H4 (cell line): ENCODE data around the gene NFKBIE. TPM values are rescaled to one million over a fixed set of nuclear protein-coding genes. Genes with fewer than 3 reads are reported as not detected.
A peak's percentile ranks its signal among the peaks of the same experiment; 100 is the strongest.

Experiments used
- DNase-seq: peaks from one replicate; pipeline ENCODE4 v3.0.0-alpha.2; 2015; ENCODE audit warnings: low spot score
- total RNA-seq: library from RNA; depleted of rRNA; stranded (reverse); fragments of >200 nt; shearing (Covaris generic); gene quantifications from 2 replicates; pipeline ENCODE4 v1.2.3, GENCODE V29; 2014

The NFKBIE gene
- total RNA-seq, 1 experiment from 2014 or later, result 12.4 TPM

DNA sequence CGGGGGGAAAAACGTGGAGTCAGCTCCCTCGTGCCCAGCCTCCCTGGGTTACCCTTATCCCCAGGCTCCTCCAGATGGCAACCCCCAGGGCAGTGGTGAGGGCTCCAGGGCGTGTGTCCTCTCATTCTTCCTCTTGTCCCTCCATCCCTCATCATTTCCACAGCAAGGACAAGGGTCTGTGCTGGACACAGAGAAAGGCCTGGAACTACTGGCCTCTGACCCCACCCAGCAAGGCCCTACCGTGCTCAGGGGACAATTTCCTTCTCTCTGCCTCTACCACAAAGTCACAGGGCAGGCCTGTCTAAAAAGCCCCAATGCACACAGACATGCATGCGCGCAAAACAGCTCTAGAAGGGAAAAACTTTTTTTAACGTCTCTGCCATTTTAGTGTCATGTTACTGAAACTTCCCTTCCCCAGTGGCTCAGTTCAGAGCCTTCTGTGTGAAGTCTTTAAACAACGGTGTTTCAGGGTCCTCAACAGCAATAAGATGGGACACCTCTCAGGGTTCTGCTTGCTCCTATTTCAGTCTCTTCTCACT lies 7.0 kb downstream of the NFKBIE start:
- DNase-seq, result no peak

GRCh38 chr6:44257753-44258324 lies 7.5 kb downstream of the NFKBIE start:
- DNase-seq, result no peak

DNA sequence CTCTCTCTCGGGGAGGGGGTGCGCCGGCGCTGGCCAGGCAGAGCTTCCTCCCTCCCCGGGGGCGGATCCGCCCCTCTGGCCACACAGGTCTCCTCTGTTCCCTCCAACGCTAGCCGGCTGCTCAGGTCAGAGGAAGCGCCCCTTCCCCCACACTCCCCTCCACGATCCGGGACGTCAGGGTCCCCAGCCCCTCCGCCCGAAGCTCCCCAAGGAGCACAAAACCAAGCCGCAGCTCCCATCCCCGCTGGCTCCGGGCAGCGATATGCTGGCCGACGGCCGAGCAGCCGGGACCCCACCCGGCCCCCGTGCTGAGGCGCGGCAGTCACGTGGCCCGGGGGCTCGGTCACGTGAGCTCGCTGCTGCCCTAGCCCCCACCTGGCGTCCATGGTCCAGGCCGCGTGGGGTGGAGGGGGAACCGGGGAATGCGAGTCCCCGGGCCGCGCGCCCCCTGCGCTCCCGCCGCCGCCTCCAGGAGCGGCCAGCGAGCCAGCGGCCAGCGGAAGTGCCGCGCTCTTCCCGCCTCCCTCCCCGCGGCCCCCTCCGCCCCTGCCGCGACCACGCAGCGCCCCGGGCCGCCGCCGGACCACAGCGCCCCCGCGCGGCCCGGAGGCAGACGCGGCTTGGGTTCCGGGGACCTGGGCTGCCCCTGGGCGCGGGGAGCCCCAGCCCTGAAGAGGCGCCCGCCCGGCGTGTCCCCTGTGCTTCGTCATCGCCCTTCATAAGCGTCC lies 8.2 kb downstream of the NFKBIE start, which contains the start of gene SLC35B2:
SLC35B2 (minus strand) TSS at position 504 of the 728 bp plus-strand sequence; CDS start at position 386, 118 bp downstream.
- peak; percentile 71 for DNase-seq

DNA sequence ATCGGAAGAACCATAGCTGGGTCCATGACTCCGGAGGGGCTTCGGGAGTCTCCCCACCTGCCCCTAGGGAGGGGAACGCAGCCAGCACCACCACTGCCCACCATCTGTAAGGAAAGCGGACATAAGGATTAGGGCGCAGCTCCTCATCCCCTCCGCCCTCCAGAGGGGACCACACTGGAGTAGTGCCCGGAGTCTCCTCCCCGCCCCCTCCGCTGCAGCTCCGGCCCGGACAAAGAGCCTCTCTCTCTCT lies 8.7 kb downstream of the NFKBIE start:
- no peak for DNase-seq

GRCh38 chr6:44255871-44256774 lies 9.2 kb downstream of the NFKBIE start:
- no peak for DNase-seq

DNA sequence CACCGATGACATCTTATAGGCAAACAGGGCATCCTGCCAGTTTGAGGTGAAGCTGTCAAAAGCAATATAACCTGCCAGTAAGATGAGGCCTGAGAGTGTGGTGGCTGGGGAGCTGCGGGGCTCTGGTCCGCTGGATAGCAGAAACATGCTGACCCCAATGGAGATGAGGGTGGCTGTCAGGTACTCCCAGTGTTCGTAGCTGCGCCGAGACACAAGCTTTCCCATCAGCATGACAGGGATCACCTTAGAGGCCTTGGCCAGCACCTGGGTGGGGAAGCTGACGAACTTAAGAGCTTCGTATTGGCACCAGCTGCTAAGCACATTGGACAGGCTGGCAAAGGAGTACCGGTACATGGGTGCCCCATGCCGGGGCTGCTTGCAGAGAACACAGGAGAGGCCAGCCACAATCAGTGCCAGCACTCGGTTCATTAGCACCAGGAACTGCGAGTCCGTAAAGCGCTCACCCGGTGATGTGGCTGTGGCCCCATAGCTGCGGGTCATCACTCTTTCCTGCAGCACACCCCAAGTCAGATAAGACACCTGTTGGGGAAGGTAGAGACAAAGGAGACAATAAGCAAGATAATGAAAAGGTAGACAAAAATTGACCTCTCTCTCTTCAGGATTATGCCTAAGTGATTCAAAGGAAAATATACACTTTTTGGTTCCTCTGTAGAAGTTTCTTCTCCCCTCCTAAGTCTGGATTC lies 10.1 kb downstream of the NFKBIE start:
- DNase-seq, result no peak

DNA sequence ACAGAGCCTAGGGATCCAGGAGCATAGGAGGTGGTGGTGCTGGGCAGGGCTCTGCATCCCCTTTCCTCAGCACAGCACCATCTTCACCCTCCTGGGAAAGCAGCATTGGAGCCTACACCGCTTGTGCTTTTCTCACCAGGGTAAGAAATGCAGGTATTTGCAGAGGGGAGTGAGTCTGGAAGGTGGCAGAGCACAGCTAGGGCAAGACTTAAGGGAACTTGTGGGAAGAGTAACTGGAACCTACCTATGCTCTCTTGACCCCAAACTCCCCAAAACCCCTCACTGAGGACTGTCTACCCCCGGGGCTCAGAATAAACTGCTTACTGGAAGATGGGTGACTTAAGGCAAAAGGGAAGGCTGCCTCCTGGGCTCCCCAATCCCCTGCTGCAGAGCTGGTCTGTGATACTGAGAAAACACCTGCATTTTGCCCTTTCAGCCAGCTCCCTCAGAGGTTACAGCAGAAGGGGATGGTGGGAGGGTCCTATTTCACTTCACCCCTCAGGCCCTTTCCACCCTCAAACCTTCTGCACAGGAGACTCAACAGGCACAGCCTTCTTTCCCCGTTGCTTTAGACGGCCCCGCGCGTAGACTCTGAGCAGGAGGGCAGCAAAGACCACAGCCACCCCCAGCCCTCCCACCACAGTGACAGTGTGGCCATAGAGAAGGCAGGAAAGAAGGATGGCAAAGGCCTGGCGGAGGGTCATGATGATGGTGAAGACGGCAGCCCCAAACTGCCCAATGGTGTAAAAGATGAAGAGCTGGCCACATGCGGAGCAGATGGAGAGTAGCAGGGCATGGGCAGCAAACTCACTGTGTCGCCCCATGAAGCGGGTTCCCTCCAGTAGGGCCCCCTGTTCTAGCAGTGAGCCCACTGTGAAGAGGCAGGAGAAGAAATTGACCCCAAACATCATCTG lies 10.9 kb downstream of the NFKBIE start:
- no peak for DNase-seq

DNA sequence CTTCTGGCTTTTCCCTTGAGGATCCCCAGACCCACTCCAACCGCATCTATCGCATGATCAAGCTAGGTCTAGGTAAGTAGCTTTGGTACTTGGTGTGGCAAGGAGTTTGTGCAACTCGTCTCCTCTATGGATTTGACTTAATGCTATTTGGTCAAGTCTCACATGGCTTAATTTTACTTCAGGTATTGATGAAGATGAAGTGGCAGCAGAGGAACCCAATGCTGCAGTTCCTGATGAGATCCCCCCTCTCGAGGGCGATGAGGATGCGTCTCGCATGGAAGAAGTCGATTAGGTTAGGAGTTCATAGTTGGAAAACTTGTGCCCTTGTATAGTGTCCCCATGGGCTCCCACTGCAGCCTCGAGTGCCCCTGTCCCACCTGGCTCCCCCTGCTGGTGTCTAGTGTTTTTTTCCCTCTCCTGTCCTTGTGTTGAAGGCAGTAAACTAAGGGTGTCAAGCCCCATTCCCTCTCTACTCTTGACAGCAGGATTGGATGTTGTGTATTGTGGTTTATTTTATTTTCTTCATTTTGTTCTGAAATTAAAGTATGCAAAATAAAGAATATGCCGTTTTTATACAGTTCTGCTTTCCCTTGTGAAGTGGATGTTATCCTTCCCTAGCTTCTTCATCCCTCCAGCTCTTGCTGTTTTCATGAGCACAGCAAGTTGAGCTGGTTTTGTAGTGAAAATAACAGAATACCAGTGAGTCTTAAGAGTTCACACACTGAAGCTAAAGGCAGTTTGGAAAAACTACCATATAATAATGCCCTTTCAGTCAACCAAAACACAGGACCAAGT lies 11.8 kb downstream of the NFKBIE start:
- peak; percentile 60 for DNase-seq

DNA sequence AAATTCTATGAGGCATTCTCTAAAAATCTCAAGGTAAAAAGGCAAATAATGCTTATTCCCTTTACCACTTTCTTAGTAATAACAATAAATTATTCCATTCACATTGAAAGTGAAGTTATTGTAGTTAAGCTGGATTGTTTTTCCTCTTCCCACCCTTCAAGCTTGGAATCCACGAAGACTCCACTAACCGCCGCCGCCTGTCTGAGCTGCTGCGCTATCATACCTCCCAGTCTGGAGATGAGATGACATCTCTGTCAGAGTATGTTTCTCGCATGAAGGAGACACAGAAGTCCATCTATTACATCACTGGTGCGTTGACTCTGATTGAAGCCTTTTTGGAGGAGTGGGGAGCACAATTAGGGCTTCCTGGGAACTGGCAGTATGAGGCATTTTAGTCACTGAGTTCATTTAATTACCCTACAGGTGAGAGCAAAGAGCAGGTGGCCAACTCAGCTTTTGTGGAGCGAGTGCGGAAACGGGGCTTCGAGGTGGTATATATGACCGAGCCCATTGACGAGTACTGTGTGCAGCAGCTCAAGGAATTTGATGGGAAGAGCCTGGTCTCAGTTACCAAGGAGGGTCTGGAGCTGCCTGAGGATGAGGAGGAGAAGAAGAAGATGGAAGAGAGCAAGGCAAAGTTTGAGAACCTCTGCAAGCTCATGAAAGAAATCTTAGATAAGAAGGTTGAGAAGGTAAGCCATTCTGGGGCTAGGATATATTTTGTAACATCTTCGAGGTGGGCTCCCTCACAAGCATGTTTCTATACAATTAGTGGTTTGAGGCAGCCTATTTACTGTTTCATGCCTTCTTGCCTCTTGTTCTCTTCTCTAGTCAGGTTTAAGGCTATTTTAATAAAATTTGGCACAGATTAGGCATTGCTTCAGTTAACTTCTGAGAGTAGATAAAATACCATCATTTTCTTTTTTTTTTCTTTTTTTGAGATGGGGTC lies 13.5 kb downstream of the NFKBIE start:
- no peak for DNase-seq

- no peak for DNase-seq
These were observed 14.6 kb downstream of the NFKBIE start for GRCh38 chr6:44250718-44251123.

GRCh38 chr6:44250067-44250717 lies 15.2 kb downstream of the NFKBIE start:
- no peak for DNase-seq

DNA sequence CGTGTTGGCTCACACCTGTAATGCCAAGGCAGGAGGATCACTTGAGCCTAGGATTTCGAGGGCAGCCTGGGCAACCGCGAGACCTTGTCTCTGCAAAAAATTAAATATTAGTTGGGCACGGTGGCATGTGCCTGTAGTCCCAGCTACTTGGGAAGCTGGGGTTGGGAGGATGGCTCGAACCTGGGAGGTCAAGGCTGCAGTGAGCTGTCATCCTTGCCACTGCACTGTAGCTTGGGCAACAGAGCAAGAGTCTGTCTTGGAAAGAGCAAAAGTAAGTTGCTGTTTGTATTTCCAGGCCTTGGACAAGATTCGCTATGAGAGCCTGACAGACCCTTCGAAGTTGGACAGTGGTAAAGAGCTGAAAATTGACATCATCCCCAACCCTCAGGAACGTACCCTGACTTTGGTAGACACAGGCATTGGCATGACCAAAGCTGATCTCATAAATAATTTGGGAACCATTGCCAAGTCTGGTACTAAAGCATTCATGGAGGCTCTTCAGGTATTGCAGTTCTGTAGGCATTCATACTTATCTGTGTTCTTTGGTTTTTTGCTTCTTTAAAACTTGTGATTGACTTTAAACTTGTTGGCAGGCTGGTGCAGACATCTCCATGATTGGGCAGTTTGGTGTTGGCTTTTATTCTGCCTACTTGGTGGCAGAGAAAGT lies 16.1 kb downstream of the NFKBIE start:
- no peak for DNase-seq

DNA sequence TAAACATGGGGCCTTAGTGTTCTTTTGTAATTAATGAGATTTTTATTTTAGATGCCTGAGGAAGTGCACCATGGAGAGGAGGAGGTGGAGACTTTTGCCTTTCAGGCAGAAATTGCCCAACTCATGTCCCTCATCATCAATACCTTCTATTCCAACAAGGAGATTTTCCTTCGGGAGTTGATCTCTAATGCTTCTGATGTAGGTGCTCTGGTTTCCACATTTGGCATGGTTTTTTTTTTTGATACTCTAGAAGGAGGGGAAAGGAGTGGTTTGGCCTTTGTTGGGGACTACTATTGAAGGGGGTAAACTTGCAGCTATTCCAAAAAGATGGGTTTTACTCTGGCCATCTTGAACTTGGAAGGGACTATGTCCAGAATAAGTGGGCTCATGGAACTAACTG lies 16.8 kb downstream of the NFKBIE start:
- no peak for DNase-seq

DNA sequence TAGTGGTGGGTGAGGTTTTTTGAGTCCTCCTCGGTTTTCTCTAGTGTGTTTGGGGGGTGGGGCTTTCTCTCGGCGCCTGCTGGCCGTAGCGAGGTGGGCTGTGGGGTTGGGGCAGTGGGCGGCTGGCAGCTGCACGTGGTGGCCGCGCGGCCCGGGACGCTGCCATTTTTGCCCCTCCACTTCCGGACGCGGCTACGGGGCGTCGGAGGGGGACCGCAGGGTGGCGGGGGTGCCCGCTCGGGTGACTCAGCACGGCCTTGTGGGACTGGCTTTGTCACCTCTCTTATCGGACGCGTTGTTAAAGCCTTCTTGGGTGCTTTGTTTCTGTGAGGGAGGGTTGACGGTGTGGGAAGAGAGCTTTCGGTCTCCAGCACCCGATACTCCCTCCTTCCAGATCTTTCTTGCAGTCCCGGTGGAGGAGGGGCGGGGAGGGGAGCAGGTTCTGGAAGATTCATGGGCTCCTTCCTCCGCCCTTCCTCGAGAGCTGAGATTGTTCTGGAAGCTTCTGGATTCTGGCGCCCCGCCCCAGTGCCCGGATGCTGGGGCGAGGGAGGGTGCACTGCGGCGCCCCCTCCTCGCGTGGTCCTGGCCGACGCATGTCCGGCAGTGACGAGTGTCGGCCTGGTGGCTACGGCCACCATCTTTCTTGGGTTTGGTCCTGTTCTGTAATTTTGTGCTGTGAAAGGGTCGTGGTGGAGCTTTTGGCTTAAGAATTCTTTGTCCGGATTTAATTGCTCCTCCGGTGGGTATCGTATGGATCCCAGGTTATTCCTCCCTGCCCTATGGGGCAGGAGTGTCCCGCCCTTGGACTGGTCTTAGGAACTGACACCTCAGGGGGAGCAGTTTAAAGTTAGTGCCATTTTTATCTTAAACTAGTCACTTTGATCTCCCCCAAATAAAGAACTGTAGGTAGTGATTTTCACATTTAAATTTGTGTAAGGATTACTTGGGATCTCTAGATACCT lies 17.7 kb downstream of the NFKBIE start:
- DNase-seq, result peak; percentile 68

GRCh38 chr6:44246663-44247337 lies 18.6 kb downstream of the NFKBIE start, which contains the start of gene HSP90AB1:
Gene HSP90AB1, plus strand, starts transcription at chr6:44247101. Its CDS starts 1,529 bp downstream, at chr6:44248630.
- DNase-seq, result peak; percentile 99
